RWPE1 (cell line): ENCODE measurements around the gene RYR3.

Experiments used
- CTCF ChIA-PET: fragments of 350-600 bp; sonication (Branson Sonifier 250); formaldehyde crosslinking; extraction: SDS; loops from one replicate; lab custom pipeline; 2021; lab: Yijun Ruan, JAX
- POLR2A ChIA-PET: fragments of 400-600 bp; formaldehyde crosslinking; extraction: SDS; loops from one replicate; lab custom pipeline; 2020; ENCODE audit warnings: antibody characterized with exemption; ENCODE audit not compliant: low non-redundant PET; lab: Yijun Ruan, JAX
- DNase-seq: peaks from one replicate; pipeline ENCODE4 v3.0.0; 2012; ENCODE audit warnings: low spot score
- H3K27ac ChIP-seq: fragments of 450-650 bp; 2 replicates; pipeline ENCODE4 v1.5.1; 2017
- TF ChIP-seq, protein P1 (sequence below): fragments of 450-650 bp; conservative IDR thresholded peaks from 2 replicates; pipeline ENCODE4 v1.5.1; 2017; ENCODE audit warnings: low read depth, mild to moderate bottlenecking

Gene RYR3

DNA sequence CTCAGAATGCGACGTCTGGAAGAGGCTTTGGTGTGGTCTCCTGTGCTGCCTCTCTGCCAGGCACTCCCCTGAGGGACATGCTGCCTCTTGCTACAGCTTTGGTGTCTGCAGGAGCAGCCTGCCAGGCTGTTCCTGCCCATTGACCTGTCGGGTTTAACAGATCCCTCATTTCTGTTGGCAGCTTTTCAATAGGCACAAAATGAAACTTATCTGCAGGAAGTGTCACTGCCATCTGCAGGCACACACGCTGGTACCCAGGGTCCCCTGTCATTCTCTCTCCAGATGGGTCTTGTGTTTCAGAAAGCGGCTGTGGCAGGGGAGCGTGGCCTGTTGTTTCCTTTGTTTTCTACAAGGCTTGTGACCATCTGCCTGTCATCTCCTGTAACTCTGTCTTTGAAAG is 329.2 kb downstream of the RYR3 start:
- ChIA-PET CTCF (interaction anchor here (0.9 kb wide), 1 partner anchor 246 kb away, joined by 4 read pairs; no protein-coding TSS in a partner anchor), POLR2A (no interaction called here)
- no peak for DNase-seq
- no peak overlapping the region for H3K27ac ChIP-seq
- TF ChIP-seq, protein P1, sequence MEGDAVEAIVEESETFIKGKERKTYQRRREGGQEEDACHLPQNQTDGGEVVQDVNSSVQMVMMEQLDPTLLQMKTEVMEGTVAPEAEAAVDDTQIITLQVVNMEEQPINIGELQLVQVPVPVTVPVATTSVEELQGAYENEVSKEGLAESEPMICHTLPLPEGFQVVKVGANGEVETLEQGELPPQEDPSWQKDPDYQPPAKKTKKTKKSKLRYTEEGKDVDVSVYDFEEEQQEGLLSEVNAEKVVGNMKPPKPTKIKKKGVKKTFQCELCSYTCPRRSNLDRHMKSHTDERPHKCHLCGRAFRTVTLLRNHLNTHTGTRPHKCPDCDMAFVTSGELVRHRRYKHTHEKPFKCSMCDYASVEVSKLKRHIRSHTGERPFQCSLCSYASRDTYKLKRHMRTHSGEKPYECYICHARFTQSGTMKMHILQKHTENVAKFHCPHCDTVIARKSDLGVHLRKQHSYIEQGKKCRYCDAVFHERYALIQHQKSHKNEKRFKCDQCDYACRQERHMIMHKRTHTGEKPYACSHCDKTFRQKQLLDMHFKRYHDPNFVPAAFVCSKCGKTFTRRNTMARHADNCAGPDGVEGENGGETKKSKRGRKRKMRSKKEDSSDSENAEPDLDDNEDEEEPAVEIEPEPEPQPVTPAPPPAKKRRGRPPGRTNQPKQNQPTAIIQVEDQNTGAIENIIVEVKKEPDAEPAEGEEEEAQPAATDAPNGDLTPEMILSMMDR, result no peak

DNA sequence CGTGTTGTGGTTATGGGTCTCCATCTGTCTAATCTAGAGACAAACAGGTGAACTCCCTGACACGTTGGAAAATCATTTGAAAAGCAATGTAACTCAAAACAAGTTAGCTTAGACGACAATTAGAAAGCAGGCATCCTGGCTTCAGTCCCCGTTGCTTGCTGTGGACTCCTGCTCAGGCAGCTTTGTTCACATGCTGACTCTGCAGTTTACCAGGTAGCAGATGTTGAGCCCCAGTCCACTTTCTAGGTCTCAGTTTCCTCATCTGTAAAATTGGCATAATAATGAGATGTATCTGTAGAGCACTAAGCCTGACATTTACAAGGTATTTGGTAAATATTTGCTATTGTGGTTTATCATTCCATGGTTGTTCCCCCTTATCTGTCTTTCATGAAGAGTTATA is 330.3 kb downstream of the RYR3 start:
- no peak overlapping the region for H3K27ac ChIP-seq
- POLR2A ChIA-PET, result no interaction called here
- no peak for DNase-seq
- CTCF ChIA-PET, result interaction anchor here (0.6 kb wide), 1 partner anchor 23 kb away, joined by 3 read pairs; no protein-coding TSS in a partner anchor
- TF ChIP-seq, protein P1, result no peak

DNA sequence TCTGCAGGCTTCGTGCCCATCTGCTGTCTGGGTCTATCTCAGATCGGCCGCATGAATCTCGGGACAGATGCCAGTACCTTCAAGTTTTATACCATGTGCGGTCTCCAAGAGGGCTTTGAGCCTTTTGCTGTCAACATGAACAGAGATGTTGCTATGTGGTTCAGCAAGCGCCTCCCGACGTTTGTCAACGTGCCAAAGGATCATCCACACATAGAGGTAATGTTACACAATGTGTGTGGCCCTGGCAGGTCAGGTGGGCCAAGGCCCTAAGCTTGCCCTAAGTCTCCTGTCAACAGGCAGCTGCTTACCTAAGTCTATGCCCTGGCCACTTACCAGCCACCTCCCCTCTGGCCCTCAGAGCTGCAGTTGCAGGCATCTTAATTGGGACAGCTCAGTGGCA is 333.5 kb downstream of the RYR3 start:
- CTCF ChIA-PET, result no interaction called here
- no peak for DNase-seq
- POLR2A ChIA-PET, result no interaction called here
- H3K27ac ChIP-seq, result no peak overlapping the region
- TF ChIP-seq, protein P1, result no peak

DNA sequence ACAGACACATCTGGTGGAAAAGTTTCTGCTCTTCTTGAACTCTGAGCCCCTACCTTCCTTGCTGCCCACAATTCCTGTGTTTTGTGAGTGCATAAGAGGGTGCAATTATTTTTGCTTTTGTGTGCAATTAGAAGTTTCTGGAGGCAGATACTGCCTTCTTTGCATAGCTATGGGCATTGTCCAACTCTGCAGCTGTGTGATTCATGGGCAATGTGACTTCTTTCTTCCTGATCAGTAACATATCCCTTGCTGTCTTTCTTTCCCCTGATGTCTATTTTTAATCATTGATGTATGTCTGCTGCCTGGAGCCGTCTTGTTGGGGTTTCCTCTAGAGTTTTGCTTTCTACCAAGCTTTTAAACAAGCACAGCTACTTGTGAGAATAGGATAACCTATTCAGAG is 336.0 kb downstream of the RYR3 start:
- H3K27ac ChIP-seq, result no peak overlapping the region
- TF ChIP-seq, protein P1, result no peak
- DNase-seq, result no peak
- ChIA-PET CTCF (no interaction called here), POLR2A (no interaction called here)

DNA sequence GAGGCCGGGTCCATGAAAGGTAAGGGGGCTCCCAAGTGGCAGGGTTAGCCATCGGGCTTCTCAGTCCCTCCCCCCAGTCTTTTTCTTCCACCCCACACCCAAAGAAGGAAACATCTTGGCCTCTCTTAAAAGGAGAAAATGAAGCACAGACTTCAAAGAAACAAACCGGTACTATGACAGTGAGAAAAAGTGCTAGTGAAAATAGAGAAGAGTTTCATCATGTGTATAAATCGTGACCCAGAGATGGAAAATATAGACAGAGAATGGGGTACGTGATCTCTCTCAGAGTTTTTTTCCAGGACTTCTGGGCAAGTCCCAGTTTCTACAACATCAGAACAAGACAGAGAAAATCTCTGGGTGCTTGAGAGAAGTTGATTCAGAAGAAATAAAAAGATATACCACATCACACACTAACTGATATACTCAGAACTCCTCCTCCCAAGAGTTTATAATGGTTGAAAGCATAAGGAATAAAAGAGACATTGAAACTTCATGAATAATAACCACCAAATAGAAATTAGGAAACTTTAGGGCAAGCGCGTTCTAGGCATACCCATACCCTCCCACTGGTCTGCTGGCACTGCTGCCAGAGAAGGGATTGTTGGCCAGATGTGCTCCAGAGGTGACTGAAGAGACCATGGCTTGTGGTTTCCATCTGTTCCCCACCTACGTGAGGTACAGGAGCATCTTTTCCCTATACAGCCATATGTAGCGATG is 338.6 kb downstream of the RYR3 start:
- POLR2A ChIA-PET, result no interaction called here
- DNase-seq, result no peak
- CTCF ChIA-PET, result interaction anchor here (0.5 kb wide), 1 partner anchor 88 kb away, joined by 4 read pairs; no protein-coding TSS in a partner anchor
- H3K27ac ChIP-seq, result no peak overlapping the region
- TF ChIP-seq, protein P1, result no peak

DNA sequence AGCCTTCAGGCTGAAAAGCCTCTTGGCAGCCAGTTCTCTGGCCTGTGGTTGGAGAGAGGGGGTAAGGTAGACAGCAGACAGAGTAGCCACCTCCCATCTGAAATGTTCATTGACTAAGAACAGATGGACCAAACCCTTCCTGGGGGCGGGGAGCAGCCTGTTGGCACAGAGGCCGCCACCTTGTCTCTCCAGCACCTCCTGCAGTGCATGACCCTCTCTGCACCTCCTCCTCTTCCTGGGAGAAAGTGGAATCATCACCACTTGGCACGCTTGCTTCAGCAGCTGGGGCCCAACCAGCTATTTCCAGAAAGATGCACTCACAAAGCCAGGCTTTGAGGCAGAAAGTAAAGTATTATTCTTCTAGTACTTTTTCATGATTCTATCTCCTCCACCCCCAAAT is 344.1 kb downstream of the RYR3 start:
- no peak overlapping the region for H3K27ac ChIP-seq
- TF ChIP-seq, protein P1, result no peak
- POLR2A ChIA-PET, result no interaction called here
- DNase-seq, result peak; percentile 10
- CTCF ChIA-PET, result no interaction called here
